ENCODE data around the gene MRPL49.
A peak's percentile ranks its signal among the peaks of the same experiment; 100 is the strongest.

The MRPL49 gene

GRCh38 chr11:65113361-65113756, 8.8 kb upstream of the MRPL49 start:
- ChIA-PET POLR2A (interaction anchor here (0.6 to 5.0 kb wide), 8 partner anchors 8 to 849 kb away, joined by 3 to 57 read pairs (median 5); partner anchors contain the start of genes CAPN1, FAU, MRPL49 and VPS51), CTCF (interaction anchor here (0.6 to 4.8 kb wide), 15 partner anchors 8 to 783 kb away, joined by 3 to 110 read pairs (median 3); partner anchors contain the start of genes FAU, MRPL49 and VPS51)
- TF ChIP-seq ZNF449 (tag by site-specific recombination; IDR thresholded peaks at IDR 0.05) (peak; percentile 88), ZNF426 (tag by site-specific recombination; IDR thresholded peaks at IDR 0.05) (no peak), ZXDB (tag by site-specific recombination; IDR thresholded peaks at IDR 0.05) (no peak), ZFP37 (tag by site-specific recombination; IDR thresholded peaks at IDR 0.05) (no peak), KLF17 (tag by site-specific recombination; IDR thresholded peaks at IDR 0.05) (0 out of 2 replicates have a peak, but pooled peaks have one; percentile 22), SP2 (tag by site-specific recombination; IDR thresholded peaks at IDR 0.05) (no peak), ZNF660 (tag by site-specific recombination; IDR thresholded peaks at IDR 0.05) (no peak), ZSCAN23 (tag by site-specific recombination; IDR thresholded peaks at IDR 0.05) (no peak), ZBTB1 (tag by site-specific recombination; IDR thresholded peaks at IDR 0.05) (no peak), ZNF391 (tag by site-specific recombination; IDR thresholded peaks at IDR 0.05; ENCODE audit: borderline replicate concordance, low read depth) (no peak), BCL6B (tag by site-specific recombination; IDR thresholded peaks at IDR 0.05) (no peak), ZNF585B (tag by site-specific recombination; IDR thresholded peaks at IDR 0.05) (no peak), ZNF548 (tag by site-specific recombination; IDR thresholded peaks at IDR 0.05) (no peak), GLIS2 (tag by site-specific recombination; IDR thresholded peaks at IDR 0.05) (no peak)
- peaks cover 6% of the 10 kb centered on the region for H3K4me1 ChIP-seq (ENCODE audit: control insufficient read depth, insufficient read depth, low read length)
- H3K27ac ChIP-seq (ENCODE audit: extremely low read depth, low read depth, low read length) = peak overlapping the region; percentile 72; the same call in 1 of the 2 replicates
- peak overlapping the region; percentile 67 for H3K4me3 ChIP-seq (ENCODE audit: low read depth, low read length)
- no peaks in the 10 kb centered on the region for H3K9me3 ChIP-seq (ENCODE audit: control insufficient read depth, insufficient read depth, low read depth, low read length)
- H3K36me3 ChIP-seq (ENCODE audit: control insufficient read depth in 2 of 2, insufficient read depth in 1 of 2, low read length in 2 of 2) = peaks cover 0 to 46% of the 10 kb centered on the region in 2 experiments; a peak in 2 of 3 replicates

DNA sequence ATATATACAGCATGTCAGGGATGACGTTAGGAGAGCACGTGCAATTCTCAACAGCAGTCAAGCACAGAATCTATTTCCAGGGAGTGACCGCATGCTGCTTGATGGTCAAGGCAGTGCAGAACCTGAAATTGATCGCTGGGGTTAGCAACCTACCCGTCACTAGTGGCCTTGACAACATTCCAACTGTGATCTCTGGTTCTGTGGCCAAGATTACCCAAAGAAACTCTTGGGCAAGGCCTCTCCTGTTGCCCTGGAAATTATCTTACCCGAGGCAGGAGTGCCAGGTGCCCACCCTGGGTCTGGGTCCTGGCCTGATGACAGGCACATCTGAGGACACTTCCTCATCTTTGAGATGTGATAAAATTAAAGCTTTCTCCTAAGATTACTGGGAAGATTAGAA, 8.3 kb upstream of the MRPL49 start:
- TF ChIP-seq ZNF169 (tag by site-specific recombination; IDR thresholded peaks at IDR 0.05) = no peak
- no peak for TF ChIP-seq KLF8 (tag by site-specific recombination; IDR thresholded peaks at IDR 0.05)
- ChIA-PET POLR2A (interaction anchor here (0.9 to 5.0 kb wide), 5 partner anchors 8 to 850 kb away, joined by 3 to 57 read pairs (median 4); partner anchors contain the start of genes FAU, MRPL49 and VPS51), CTCF (interaction anchor here (0.6 to 4.8 kb wide), 3 partner anchors 13 to 68 kb away, joined by 3 to 110 read pairs (median 3); partner anchors contain the start of gene VPS51)
- Histone ChIP-seq H3K27ac (ENCODE audit: extremely low read depth, low read depth, low read length) (no peak overlapping the region), H3K36me3 (ENCODE audit: control insufficient read depth in 2 of 2, insufficient read depth in 1 of 2, low read length in 2 of 2) (peaks cover under 1 to 46% of the 10 kb centered on the region in 2 experiments; a peak in 2 of 3 replicates), H3K9me3 (ENCODE audit: control insufficient read depth, insufficient read depth, low read depth, low read length) (no peaks in the 10 kb centered on the region), H3K4me1 (ENCODE audit: control insufficient read depth, insufficient read depth, low read length) (peaks cover 6% of the 10 kb centered on the region), H3K4me3 (ENCODE audit: low read depth, low read length) (no peak overlapping the region)

GRCh38 chr11:65114538-65115171, 7.5 kb upstream of the MRPL49 start:
- CTCF ChIA-PET = interaction anchor here (0.9 to 4.8 kb wide), 2 partner anchors 14 to 267 kb away, joined by 3 to 110 read pairs; partner anchors contain the start of gene VPS51
- H3K4me1 ChIP-seq (ENCODE audit: control insufficient read depth, insufficient read depth, low read length) = peaks cover 6% of the 10 kb centered on the region
- H3K36me3 ChIP-seq (ENCODE audit: control insufficient read depth in 2 of 2, insufficient read depth in 1 of 2, low read length in 2 of 2) = peaks cover 3 to 46% of the 10 kb centered on the region in 2 experiments; a peak in 2 of 3 replicates
- no peaks in the 10 kb centered on the region for H3K9me3 ChIP-seq (ENCODE audit: control insufficient read depth, insufficient read depth, low read depth, low read length)
- no peak overlapping the region for H3K4me3 ChIP-seq (ENCODE audit: low read depth, low read length)
- no peak overlapping the region for H3K27ac ChIP-seq (ENCODE audit: extremely low read depth, low read depth, low read length)
- POLR2A ChIA-PET = interaction anchor here (1.7 to 5.0 kb wide), 3 partner anchors 7 to 74 kb away, joined by 3 to 57 read pairs (median 24); partner anchors contain the start of genes FAU, MRPL49 and VPS51
- TF ChIP-seq ZNF335 (tag by site-specific recombination; conservative IDR thresholded peaks at IDR 0.05) (no peak), ZNF324 (tag by site-specific recombination; IDR thresholded peaks at IDR 0.05) (no peak), ZNF202 (tag by site-specific recombination; IDR thresholded peaks at IDR 0.05; ENCODE audit: borderline replicate concordance) (no peak), ZNF830 (tag by site-specific recombination; IDR thresholded peaks at IDR 0.05; ENCODE audit: low read depth) (no peak), ZNF292 (tag by site-specific recombination; IDR thresholded peaks at IDR 0.05; ENCODE audit: borderline replicate concordance, low read depth) (no peak), ZNF513 (tag by site-specific recombination; IDR thresholded peaks at IDR 0.05) (no peak), ZNF521 (tag by site-specific recombination; IDR thresholded peaks at IDR 0.05) (no peak), ZNF529 (tag by site-specific recombination; IDR thresholded peaks at IDR 0.05; ENCODE audit: insufficient replicate concordance) (no peak), ZNF274 (IDR thresholded peaks at IDR 0.05; ENCODE audit: low read length) (no peak), ZNF274 (tag by site-specific recombination; IDR thresholded peaks at IDR 0.05; ENCODE audit: borderline replicate concordance) (no peak)

Measured in HEK293 (cell line).